Measurements from ENCODE around the gene TECPR1. TPM values are rescaled to one million over a fixed set of nuclear protein-coding genes. Genes with fewer than 3 reads are reported as not detected.

Gene TECPR1
- total RNA-seq, 1 experiment from 2014 or later: 53.5 TPM

DNA sequence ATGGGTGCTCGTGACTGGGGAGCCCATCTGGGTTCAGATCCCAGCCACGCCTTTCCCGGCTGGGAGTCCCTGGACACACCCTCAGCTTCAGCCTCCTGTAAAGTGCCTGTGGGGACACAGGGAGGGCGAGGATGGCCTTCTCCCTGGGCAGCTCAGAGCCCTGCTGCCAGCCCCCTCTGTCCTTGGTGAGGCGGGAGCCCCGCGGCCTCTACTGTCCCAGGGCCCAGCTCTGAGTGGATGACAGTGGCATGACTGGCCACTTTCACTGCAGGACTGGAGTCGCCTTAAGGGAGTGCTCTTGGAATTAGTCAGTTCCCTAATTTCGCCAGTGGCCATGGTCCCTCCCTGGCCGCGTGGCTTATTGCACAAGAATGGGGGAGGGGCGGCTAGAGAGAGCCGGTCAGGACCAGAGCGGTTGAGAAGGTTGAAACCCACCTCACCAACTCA lies 34.1 kb upstream of the TECPR1 start:
- no peak for DNase-seq (ENCODE audit: low spot score)
- in situ Hi-C loops (cut with HindIII; ENCODE audit: low sequenced_read_pairs): no loop called here

DNA sequence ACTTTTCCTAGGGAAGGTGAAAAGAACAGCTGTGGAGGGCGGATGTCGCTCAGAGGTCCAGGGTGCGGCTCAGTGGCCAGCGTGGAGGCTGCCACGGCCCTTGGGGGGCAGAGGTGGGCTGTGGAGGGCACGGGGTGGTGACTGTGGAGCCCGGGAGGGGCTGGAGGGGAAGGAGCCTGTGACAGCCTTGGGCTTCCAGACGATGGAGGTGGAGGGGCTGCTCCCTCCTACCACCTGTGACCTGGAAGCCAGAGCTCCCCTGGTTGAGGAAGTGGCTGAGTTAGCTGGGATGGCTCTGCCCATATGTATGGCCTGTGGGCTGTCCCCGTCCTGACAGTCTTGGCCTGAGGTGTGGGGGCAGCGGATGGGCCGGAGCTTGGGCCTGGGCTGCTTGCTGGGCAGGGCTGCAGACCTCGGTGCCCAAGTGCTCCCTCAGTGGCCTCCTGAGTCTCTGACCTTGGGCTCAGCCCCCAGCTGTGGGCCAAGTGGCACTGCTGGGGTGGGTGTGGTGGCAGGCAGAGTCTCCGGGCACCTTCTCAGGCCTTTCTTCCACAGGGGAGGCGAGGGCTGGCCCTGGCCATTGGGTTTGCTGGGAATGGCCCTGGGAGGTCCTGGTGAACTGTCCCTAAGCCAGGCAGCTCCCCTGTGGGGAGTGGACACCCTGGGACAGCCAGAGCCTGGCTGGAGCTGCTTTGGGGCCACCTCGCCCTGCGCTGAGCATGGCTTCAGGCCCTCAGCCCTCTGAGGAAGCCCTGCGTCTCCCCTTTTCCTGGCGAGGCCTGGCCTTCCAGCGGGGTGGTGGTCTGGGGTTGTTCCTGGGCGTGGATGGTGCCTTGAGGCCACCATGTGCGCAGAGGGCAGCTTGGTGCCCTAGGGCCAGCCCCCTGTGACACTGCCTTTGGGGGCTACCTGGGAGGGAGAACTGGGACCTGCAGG lies 33.4 kb upstream of the TECPR1 start:
- DNase-seq (ENCODE audit: low spot score): no peak
- in situ Hi-C loops (cut with HindIII; ENCODE audit: low sequenced_read_pairs): no loop called here

DNA sequence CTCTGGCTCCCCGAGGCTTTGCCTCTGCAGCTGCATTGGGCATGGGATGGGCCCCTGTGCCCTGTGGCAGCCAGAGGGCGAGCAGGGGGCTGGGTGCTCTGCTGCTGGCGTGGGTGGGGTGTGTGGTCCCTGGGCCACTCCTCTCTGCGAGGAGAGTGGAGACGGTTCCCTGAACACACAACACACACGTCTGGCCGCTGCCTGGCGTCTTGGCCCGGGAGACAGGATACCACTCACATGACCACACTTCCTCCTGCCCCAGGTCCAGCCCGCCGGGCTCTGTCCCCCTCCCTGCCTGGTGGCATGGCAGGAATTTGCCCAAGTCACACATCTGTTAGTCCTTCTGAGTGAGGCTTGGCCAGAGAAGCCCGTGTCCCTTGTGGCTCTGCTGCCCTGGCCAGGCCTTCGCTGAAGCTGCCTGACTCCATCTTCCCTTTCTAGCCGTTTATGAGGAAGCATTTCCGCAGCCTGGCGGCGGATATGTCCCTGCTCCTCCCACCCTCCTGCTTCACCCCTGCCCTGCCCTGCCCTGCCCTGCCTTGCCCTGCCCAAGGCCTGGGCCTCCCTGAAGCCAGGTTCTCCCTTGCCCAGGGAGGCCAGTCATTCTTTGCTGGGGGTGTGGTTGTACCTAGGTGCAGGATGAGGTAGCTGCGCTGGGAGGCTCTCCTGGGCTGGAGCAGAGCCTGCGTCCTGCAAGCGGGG lies 32.5 kb upstream of the TECPR1 start:
- in situ Hi-C loops (cut with HindIII; ENCODE audit: low sequenced_read_pairs): no loop called here
- peak; percentile 42 for DNase-seq (ENCODE audit: low spot score)

DNA sequence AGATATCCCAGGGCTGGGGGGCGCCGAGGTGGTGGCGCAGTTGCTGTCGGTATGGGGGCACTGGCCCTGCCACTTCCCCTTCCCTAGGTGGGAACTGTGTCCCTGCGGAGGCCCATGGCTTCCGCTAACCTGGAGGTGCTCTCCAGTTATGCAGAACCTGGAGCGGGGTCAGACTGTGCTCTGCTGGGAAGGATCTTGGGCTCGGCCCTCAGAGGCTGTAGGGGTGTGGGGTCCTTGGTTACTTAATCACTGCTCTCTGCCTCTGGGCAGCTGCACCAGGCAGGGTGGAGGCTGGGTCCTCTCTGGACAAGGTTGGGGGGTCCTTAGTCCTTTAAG lies 31.8 kb upstream of the TECPR1 start:
- no peak for DNase-seq (ENCODE audit: low spot score)
- in situ Hi-C loops (cut with HindIII; ENCODE audit: low sequenced_read_pairs): no loop called here

DNA sequence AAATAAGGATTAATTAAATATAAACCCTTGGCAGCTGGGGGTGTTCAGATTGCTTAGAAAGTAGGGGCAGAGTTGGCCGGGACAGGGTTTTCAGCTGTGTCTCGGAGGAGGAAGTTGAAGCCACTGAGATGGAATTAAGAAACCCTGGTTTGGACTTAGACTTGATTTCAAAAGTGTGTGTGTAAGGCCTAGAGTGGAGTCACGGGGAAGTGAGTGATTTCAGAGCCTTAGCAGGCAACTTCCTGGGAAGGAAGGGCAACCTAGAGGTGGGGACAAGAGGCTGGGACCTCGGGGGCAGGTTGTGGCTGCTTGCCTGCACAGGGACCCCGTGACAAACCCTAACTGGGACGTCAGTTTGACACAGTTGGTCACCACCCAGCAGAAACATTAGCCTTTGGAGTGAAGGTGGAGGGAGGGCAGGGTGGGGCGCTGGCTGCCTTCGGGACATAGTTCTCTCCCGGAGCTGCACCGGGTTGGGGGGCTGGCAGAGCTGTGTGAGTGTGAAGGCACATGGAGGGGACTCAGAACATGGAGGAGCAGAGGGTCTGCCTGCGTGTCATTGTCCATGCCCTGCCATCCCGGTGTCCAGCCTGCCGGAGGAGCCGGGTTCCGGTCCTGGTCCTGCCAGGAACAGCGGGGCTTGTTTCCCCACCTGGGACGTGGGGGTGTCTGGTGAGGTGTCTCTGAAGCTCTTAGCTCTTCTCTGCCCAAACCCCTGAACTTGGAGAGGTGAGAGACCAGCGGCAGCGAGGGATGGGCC lies 31.3 kb upstream of the TECPR1 start:
- in situ Hi-C loops (cut with HindIII; ENCODE audit: low sequenced_read_pairs): no loop called here
- DNase-seq (ENCODE audit: low spot score): no peak

DNA sequence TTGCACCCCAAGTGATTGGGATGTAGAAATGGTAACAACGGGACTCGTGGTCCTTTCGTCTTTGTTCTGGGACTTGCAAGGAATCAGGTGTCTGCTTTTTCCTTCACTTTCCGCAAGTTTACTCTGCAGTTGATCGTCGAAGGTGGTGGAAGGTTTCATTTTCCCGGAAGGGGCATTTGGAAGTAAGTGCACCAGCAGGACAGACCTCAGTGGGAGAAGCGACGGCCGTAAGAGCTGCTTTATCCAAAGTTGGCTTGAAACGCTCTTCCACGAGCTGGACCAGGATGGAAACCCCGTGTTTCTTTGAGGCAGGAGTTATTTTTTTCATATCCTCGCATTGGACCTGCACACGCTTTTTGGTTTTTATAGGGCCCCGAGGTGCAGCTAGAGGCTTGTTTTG lies 30.7 kb upstream of the TECPR1 start:
- peak; percentile 32 for DNase-seq (ENCODE audit: low spot score)
- in situ Hi-C loops (cut with HindIII; ENCODE audit: low sequenced_read_pairs): no loop called here

DNA sequence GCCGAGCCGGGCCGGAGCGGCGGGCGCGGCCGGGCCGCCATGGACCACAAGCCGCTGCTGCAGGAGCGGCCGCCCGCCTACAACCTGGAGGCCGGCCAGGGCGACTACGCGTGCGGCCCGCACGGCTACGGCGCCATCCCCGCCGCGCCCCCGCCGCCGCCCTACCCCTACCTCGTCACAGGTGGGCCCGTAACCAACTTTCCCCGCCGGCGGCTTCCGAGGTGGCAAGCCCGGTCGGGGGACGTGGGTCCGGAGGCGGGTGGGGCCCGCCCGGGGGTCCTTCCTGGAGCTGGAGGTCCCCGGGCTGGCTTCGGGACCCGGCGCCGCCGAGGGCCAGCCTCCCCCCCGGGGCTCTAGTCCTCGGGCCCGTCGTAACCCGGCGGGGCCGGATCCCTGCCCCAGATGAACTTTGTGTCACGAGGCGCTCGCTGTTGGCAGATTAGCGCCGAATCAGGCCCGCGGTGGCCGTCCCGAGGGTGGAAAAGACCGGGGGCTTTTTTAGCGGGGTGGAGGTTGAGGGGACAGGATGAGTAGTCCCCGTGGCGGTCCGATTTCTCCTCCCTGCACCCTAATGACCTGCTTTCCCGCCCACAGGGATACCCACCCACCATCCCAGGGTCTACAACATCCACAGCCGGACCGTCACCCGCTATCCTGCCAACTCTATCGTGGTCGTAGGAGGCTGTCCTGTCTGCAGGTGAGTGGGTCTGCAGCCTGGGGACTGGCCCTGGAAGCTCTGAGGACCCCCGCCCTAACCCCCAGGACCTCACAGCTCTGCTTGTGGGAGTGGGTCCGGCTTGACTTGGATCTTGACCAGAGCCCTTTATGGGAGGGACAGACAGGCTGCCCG lies 29.9 kb upstream of the TECPR1 start:
- peak; percentile 29 for DNase-seq (ENCODE audit: low spot score)
- in situ Hi-C loops (cut with HindIII; ENCODE audit: low sequenced_read_pairs): no loop called here

DNA sequence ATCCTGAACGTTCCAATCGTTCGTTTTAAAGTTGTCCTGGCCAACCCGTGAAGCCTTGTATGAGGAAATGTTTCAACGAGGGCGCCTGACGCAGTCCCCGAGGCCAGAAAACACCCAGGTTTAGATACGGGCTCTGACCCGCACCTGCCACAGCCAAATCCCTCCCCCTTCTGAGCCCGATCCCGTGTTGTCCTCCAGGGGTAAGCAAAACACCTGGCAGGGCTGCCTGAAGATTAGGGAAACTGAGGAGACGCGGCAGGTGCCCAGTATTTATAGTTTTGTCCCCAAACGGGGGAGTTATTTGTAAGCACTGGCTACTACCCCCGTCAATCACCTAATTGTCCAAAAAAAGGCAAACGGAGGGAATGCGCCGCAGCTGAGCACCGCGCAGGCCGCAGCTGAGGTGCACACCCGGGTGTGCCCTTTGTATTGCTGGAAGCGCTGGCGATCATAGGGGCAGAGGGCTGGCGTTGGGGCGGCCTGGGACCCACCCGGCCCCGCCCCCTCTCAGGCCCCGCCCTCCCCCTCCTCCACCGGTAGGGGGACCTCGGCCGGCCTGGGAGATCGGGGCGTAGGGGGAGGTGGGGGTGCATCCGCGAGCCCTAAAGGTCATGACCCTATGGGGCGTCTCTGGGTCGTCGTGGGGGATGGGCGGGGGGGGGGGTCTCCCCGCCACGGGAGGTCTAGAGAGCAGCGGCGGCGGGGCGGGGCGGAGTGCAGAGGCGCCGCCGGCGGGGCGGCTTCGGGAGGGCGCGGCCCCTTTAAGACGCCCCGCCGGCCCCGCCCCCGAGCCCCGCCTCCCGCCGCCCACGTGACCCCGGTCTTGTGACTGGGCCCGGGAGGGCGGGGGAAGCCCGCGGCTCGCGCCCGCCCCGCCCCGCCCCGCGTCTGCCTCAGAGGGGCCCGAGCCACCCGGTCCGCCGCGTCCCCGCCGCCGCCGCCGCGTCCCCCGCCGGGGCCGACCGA lies 29.0 kb upstream of the TECPR1 start, which contains the start of gene BRI3:
BRI3 (plus strand) TSS at position 896 of the 966 bp plus-strand sequence. CDS start 110 bp downstream, outside the sequence.
- in situ Hi-C loops (cut with HindIII; ENCODE audit: low sequenced_read_pairs): no loop called here
- peak; percentile 90 for DNase-seq (ENCODE audit: low spot score)

DNA sequence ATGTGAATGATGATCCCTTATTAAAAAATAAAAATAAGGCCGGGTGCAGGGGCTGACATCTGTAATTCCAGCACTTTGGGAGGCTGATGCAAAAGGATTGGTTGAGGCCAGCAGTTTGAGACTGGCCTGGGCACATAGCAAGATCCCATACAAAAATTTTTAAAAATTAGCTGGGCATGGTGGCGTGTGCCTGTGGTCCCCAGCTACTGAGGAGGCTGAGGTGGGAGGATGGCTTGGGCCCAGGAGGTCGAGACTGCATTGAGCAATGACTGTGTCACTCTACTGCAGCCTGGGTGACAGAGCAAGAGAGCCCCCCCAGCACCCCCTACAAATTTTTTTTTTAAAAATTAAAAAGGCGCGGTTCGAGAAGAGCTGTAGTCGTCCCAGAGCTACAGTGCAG lies 28.3 kb upstream of the TECPR1 start:
- DNase-seq (ENCODE audit: low spot score): no peak
- in situ Hi-C loops (cut with HindIII; ENCODE audit: low sequenced_read_pairs): no loop called here

DNA sequence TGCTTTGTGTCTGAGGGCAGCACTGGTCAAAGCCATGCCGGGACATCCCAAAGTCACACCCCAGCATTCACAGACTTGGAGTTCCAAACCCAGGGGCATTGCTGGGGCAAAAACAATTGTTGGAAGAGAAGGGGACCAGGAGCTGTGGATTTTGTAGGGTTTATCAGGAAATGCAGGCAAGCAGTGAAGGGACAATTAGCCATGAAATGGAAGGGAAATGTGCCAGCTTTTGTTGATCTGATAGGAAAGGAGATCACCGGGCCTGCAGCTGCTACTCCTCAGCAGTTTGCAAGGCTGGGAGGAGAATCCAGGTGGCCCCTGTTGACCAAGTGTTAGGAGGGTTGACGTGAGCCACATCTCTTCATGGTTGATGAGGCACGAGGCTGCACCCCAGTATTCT lies 26.9 kb upstream of the TECPR1 start:
- DNase-seq (ENCODE audit: low spot score): no peak
- in situ Hi-C loops (cut with HindIII; ENCODE audit: low sequenced_read_pairs): no loop called here

DNA sequence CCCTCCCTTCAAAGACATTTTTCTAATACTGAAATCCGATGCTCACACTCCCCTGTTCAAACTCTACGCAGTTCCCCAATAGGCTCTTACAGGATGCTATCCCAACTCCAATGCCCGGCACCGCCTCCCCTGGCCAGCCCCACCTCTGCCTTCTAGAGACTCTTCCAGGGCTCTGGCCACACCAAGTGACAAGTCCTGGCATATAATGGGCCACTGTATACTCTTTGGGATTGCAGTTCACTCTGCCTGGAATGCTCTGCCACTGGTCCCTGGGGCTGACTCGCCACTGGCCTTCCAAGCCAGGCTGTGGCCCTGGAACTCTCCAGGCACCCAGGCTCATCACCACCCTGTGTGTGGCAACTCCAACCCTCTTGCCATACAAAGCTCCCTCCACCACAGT lies 26.4 kb upstream of the TECPR1 start:
- in situ Hi-C loops (cut with HindIII; ENCODE audit: low sequenced_read_pairs): no loop called here
- DNase-seq (ENCODE audit: low spot score): no peak

DNA sequence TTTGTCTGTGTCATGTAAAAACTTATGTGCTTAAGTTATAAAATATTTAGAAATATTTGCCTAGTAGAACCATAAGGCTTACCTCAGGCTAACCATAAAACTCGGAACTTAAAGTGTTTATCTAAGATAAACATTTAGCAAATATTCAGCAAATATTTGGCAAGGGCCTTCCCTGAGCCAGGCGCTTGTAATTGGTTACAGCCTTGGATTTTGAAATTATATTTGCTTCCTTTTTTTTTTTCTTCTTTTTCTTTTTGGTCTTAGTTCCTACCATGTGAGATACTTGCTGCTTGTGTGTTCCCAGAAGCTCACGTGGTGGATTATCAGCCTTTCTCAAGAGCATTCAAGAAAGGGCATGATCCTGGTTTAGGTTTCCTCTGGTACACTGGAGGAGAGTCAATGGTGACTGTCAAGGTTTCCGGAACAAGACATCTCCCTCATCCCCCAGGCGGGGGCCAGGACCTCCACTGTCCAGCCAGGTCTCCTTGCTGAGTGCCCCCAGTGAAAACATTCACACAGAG lies 24.3 kb upstream of the TECPR1 start:
- no peak for DNase-seq (ENCODE audit: low spot score)
- in situ Hi-C loops (cut with HindIII; ENCODE audit: low sequenced_read_pairs): no loop called here

DNA sequence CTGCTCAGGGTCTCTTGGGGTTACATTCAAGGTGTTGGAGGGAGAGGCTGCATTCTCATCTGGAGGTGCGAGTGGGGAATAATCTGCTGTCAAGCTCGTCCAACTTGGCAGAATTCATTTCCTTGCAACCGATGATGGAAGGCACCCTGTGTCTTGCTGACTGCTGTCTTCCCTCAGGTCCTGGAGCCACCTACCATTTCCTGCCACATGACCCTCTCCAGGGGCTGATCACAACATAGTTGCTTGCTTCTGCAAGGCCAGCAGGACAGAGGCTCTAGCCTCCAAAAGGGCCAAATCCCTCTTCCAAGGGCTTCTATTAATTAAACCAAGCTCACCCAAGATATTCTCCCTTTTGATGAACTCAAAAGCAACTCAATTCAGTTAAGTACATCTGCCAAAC lies 15.3 kb upstream of the TECPR1 start:
- DNase-seq (ENCODE audit: low spot score): no peak
- in situ Hi-C loops (cut with HindIII; ENCODE audit: low sequenced_read_pairs): no loop called here

DNA sequence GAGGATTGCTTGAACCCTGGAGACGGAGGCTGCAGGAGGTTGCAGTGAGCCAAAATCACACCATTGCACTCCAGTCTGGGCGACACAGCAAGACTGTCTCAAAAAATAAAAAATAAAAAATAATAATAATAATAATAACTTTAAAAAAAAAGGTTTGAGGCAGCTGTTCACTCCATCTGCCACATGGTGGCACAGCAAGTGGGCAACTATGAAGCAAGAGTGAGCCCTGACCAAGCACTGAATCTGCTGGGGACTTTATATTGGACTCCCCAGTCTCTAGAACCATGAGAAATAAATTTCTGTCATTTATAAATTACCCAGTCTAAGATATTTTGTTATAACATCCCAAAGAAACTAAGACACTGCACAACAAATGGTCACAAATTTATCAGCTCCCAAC lies 14.8 kb upstream of the TECPR1 start:
- in situ Hi-C loops (cut with HindIII; ENCODE audit: low sequenced_read_pairs): no loop called here
- no peak for DNase-seq (ENCODE audit: low spot score)

DNA sequence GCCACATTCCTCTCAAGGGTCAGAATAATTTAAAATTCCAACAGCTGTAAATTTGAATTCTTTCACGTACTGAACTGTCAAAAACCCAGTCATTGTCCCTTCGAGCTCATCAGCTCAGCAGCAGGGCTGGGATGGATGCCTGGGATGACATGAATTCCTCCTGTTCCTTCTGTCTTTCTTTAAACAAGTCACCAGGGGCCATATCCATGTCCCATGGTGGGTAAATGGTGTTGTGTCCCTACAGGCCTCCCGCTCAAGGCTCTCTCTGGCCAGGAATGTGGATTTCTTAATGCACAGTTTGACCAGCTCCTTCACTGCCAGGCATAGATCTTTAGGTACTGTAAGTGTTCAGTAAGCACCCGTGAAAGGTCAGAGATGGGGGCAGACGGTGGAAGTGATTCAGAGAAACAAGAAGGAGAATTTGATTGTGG lies 13.8 kb upstream of the TECPR1 start:
- no peak for DNase-seq (ENCODE audit: low spot score)
- in situ Hi-C loops (cut with HindIII; ENCODE audit: low sequenced_read_pairs): no loop called here

DNA sequence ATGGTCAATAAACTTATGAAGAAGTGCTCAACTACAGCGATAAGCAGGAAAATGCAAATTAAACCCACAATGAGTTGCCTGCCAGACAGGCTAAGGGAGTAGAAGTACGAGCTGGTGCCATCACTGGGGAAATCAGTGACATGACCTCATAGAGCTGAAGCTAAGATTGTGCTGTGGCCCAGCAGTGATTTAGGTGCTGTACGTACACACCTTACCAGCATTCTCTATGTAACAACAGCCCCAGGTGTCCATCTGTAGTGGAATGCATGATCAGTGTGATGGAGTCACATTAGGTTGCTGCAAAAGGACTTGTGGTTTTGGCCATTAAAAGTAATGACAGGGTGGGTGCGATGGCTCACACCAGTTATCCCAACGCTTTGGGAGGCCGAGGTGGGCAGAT lies 5.7 kb upstream of the TECPR1 start:
- in situ Hi-C loops (cut with HindIII; ENCODE audit: low sequenced_read_pairs): no loop called here
- no peak for DNase-seq (ENCODE audit: low spot score)

DNA sequence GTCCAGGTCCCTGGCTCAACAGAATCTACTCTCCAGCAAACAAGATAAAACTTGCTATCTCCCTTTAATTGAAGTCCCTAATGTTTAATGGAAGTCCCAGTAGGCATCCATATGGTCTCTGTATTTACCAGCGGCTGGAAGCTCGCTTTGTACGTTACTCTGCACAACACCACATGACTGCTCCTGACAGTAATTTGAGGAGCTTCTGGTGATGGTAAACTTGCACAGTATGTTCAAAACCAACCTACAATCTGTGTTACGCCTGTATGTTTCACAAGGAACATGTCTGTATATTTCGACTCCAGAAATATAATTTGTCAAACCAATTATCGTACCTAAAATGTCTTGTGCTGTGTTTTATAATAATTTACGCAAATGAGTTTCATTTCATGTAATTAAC lies 4.4 kb upstream of the TECPR1 start:
- in situ Hi-C loops (cut with HindIII; ENCODE audit: low sequenced_read_pairs): no loop called here
- no peak for DNase-seq (ENCODE audit: low spot score)
